Smooth muscle cell (in vitro differentiated cells): Measurements from ENCODE around the gene RWDD2A. TPM values are rescaled to one million over a fixed set of nuclear protein-coding genes. Genes with fewer than 3 reads are reported as not detected.

ENCODE experiments used
- DNase-seq: peaks from one replicate; lab custom pipeline; 2025; ENCODE audit not compliant: unreplicated experiment; lab: John Stamatoyannopoulos, UW
- H2AFZ ChIP-seq: fragments of 200-600 bp; sonication (generic); 2 replicates; pipeline ENCODE4 v1.6.0; 2016; ENCODE audit warnings: antibody characterized with exemption, low read depth, mild to moderate bottlenecking
- H3F3A ChIP-seq: fragments of 200-600 bp; sonication (generic); 2 replicates; pipeline ENCODE4 v1.6.0; 2017; ENCODE audit warnings: antibody characterized with exemption, low read depth
- H3K27ac ChIP-seq: fragments of 200-600 bp; sonication (generic); 2 replicates; pipeline ENCODE4 v1.5.1; 2016; ENCODE audit warnings: low read depth, mild to moderate bottlenecking
- H3K27me3 ChIP-seq: fragments of 200-600 bp; sonication (generic); 2 replicates; pipeline ENCODE4 v1.6.1; 2016; ENCODE audit warnings: low read depth, mild to moderate bottlenecking
- H3K36me3 ChIP-seq: fragments of 200-600 bp; sonication (generic); 2 replicates; pipeline ENCODE4 v1.5.1; 2016; ENCODE audit warnings: low read depth
- H3K4me1 ChIP-seq: fragments of 200-600 bp; sonication (generic); 2 replicates; pipeline ENCODE4 v1.5.1; 2016; ENCODE audit warnings: low read depth
- H3K4me2 ChIP-seq: fragments of 200-600 bp; sonication (generic); 2 replicates; pipeline ENCODE4 v1.6.0; 2016; ENCODE audit warnings: mild to moderate bottlenecking
- H3K4me3 ChIP-seq: fragments of 200-600 bp; sonication (generic); 2 replicates; pipeline ENCODE4 v1.5.1; 2016; ENCODE audit warnings: mild to moderate bottlenecking
- H3K79me2 ChIP-seq: fragments of 200-600 bp; sonication (generic); 2 replicates; pipeline ENCODE4 v1.6.0; 2016; ENCODE audit warnings: low read depth, mild to moderate bottlenecking
- H3K9ac ChIP-seq: fragments of 200-600 bp; sonication (generic); 2 replicates; pipeline ENCODE4 v1.6.0; 2016; ENCODE audit warnings: low read depth
- H3K9me3 ChIP-seq: fragments of 200-600 bp; sonication (generic); replicated peaks from 2 replicates; pipeline ENCODE4 v1.5.1; 2016; ENCODE audit warnings: low read depth
- H4K20me1 ChIP-seq: fragments of 200-600 bp; sonication (generic); 2 replicates; pipeline ENCODE4 v1.6.0; 2016; ENCODE audit warnings: low read depth
- WGBS: methylation state at CpG from one replicate; pipeline ENCODE4 v1.1.7; 2016; ENCODE audit warnings: low lambda C conversion rate; 5-methylcytosine and 5-hydroxymethylcytosine counted together
- polyA plus RNA-seq: library from polyadenylated mRNA; unstranded; fragments of >200 nt; fragmentation: Nextera tagmentation; extraction: Ambion mirVana; gene quantifications from 2 replicates; pipeline ENCODE4 v1.2.1, GENCODE V29; 2016
- total RNA-seq: library from RNA; depleted of rRNA; stranded (reverse); fragments of >200 nt; gene quantifications from 2 replicates; pipeline ENCODE4 v1.2.3, GENCODE V29; 2014
- TF ChIP-seq, protein P1 (sequence below): fragments of 200-600 bp; sonication (generic); IDR thresholded peaks from 2 replicates; pipeline ENCODE4 v1.5.1; 2017; ENCODE audit warnings: borderline replicate concordance, mild to moderate bottlenecking, antibody characterized with exemption; ENCODE audit not compliant: insufficient read depth, poor library complexity, severe bottlenecking

The RWDD2A gene
- total and polyA plus RNA-seq, 2 experiments from 2014 or later = 4.2 to 4.6 TPM

DNA sequence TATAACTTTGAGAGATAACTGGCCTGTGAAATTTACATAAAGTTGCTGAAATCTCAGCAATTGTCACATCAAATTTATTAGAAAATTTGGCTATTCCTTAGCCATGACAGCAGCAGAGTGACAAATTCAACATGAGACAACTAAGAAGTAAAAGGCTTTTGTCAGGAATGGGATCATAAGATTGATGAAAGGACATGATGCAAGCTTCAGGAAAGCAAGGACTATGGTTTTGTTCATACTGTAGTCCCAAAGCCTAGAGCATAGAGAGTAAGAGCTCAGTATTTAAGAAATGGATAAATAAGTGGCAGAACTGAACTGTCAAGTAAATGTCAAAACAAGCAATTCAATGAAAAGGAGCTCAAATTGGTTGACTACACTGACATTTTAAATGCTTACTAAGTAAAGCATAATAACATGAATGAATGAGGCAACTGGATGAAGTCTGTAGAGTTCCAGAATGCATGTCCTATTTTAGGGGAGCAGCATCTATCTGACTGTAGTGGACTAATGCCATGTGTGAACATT is 12.7 kb upstream of the RWDD2A start:
- H3K79me2 ChIP-seq = peaks cover 42% of the 10 kb centered on the region
- no peak overlapping the region for H3K4me3 ChIP-seq
- peaks cover 92% of the 10 kb centered on the region for H4K20me1 ChIP-seq
- no peaks in the 10 kb centered on the region for H3K27me3 ChIP-seq
- no peak overlapping the region for H3K4me2 ChIP-seq
- peak overlapping the region; percentile 32 for H3K27ac ChIP-seq
- peaks cover 31% of the 10 kb centered on the region for H3K36me3 ChIP-seq
- no peak for DNase-seq
- TF ChIP-seq, protein P1, sequence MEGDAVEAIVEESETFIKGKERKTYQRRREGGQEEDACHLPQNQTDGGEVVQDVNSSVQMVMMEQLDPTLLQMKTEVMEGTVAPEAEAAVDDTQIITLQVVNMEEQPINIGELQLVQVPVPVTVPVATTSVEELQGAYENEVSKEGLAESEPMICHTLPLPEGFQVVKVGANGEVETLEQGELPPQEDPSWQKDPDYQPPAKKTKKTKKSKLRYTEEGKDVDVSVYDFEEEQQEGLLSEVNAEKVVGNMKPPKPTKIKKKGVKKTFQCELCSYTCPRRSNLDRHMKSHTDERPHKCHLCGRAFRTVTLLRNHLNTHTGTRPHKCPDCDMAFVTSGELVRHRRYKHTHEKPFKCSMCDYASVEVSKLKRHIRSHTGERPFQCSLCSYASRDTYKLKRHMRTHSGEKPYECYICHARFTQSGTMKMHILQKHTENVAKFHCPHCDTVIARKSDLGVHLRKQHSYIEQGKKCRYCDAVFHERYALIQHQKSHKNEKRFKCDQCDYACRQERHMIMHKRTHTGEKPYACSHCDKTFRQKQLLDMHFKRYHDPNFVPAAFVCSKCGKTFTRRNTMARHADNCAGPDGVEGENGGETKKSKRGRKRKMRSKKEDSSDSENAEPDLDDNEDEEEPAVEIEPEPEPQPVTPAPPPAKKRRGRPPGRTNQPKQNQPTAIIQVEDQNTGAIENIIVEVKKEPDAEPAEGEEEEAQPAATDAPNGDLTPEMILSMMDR = no peak
- no peak overlapping the region for H2AFZ ChIP-seq
- H3K9me3 ChIP-seq = no peaks in the 10 kb centered on the region
- H3K4me1 ChIP-seq = peaks cover 22% of the 10 kb centered on the region
- no peak overlapping the region for H3K9ac ChIP-seq
- peaks cover 65% of the 10 kb centered on the region for H3F3A ChIP-seq

GRCh38 chr6:83182114-83182513 is 11.0 kb upstream of the RWDD2A start:
- Histone ChIP-seq H3K4me2 (peak overlapping the region; percentile 78), H4K20me1 (peaks cover 91% of the 10 kb centered on the region), H3K9ac (peak overlapping the region; percentile 75), H3K27me3 (no peaks in the 10 kb centered on the region), H3K4me1 (peaks cover 11% of the 10 kb centered on the region), H3K9me3 (no peaks in the 10 kb centered on the region), H3K79me2 (peaks cover 51% of the 10 kb centered on the region), H3F3A (peaks cover 64% of the 10 kb centered on the region), H3K36me3 (peaks cover 31% of the 10 kb centered on the region), H3K27ac (peak overlapping the region; percentile 95), H3K4me3 (no peak overlapping the region), H2AFZ (no peak overlapping the region)
- 100% methylated on average over 1 of the region's 1 CpG for WGBS
- DNase-seq = no peak
- TF ChIP-seq, protein P1 = no peak

DNA sequence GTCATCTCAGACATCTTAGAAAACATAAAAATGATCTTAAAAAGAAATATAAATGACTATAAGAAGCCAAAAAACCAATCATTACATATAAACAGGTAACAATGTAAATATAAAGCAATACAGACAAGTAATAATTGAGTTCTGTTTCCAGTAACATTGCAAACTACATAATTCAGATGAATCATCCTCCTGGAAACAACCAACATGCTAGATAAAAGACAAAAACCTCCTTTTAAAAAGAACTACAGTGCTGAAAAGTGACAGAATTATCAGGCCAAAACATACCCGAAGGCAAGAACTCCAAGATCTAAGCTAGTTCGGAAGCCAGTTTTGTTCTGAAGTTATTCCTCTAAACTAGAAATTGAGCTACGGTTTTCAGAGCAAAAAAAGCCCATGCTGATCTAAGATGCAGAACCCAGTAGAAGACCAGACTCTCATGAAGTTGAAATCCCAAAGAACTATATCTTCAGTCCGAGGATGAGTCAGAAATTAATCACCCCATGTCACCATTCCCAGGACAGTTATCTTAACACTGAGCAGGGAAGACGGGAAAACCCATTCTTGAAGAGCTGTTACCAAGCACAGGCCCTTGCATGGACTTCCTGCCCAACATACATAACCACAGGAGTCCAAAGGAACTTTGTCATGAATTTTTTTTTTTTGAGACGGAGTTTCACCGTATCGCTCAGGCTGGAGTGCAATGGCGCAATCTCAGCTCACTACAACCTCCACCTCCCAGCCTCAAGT is 9.9 kb upstream of the RWDD2A start:
- Histone ChIP-seq H3K4me3 (peak overlapping the region; percentile 6), H3K27ac (peak overlapping the region; percentile 95), H3F3A (peaks cover 58% of the 10 kb centered on the region), H3K4me2 (peak overlapping the region; percentile 78), H2AFZ (no peak overlapping the region), H3K36me3 (peaks cover 25% of the 10 kb centered on the region), H3K4me1 (peaks cover 10% of the 10 kb centered on the region), H3K79me2 (peaks cover 62% of the 10 kb centered on the region), H3K9me3 (no peaks in the 10 kb centered on the region), H3K27me3 (no peaks in the 10 kb centered on the region), H4K20me1 (peaks cover 91% of the 10 kb centered on the region), H3K9ac (peak overlapping the region; percentile 75)
- TF ChIP-seq, protein P1 = no peak
- no peak for DNase-seq
- 12% methylated on average over 9 of the region's 9 CpGs for WGBS
